ENCODE data around the gene CHPF. TPM values are rescaled to one million over a fixed set of nuclear protein-coding genes. Genes with fewer than 3 reads are reported as not detected.

The CHPF gene
- total and polyA plus RNA-seq, 7 donors: 8.4 to 14.2 (median 12.6) TPM

DNA sequence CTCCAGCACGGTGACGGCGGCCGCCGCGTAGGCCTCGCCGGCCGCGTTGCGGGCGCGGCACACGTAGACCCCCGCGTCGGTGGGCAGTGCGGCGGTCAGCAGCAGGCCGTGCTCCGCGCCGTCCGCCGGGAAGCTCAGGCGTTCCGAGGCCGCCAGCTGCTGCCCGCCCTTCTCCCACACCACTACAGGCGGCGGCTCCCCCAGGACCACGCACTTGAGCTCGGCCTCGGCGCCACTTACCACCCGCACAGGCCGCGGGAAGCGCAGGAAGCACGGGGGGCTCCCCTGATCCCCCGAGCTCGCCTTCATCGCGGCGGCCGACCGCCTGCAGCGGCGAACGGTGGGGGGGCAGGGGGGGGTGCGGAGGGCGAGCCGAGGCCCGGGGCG is 27.3 kb upstream of the CHPF start:
- no peaks in the 10 kb centered on the region for H3K9me3 ChIP-seq
- WGBS, 3 donors: 1% methylated on average over 25 to 55 of the region's 55 CpGs; no CpG with 5 or more reads in 1 of the 3 donors
- no peaks in the 10 kb centered on the region for H3K27me3 ChIP-seq (ENCODE audit: insufficient read depth in 3 of 3, low read length in 2 of 3)
- peak; percentile 9 to 21 (median 18) for ATAC-seq
- TF ChIP-seq, protein P1, sequence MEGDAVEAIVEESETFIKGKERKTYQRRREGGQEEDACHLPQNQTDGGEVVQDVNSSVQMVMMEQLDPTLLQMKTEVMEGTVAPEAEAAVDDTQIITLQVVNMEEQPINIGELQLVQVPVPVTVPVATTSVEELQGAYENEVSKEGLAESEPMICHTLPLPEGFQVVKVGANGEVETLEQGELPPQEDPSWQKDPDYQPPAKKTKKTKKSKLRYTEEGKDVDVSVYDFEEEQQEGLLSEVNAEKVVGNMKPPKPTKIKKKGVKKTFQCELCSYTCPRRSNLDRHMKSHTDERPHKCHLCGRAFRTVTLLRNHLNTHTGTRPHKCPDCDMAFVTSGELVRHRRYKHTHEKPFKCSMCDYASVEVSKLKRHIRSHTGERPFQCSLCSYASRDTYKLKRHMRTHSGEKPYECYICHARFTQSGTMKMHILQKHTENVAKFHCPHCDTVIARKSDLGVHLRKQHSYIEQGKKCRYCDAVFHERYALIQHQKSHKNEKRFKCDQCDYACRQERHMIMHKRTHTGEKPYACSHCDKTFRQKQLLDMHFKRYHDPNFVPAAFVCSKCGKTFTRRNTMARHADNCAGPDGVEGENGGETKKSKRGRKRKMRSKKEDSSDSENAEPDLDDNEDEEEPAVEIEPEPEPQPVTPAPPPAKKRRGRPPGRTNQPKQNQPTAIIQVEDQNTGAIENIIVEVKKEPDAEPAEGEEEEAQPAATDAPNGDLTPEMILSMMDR (IDR thresholded peaks at IDR 0.05): no peak
- intact Hi-C loops (cut with DNase I): no loop called here
- peaks cover 0 to 26% of the 10 kb centered on the region in 2 donors for H3K36me3 ChIP-seq (ENCODE audit: insufficient read depth in 1 of 2, low read depth in 1 of 2)
- peaks cover 9% of the 10 kb centered on the region for H3K4me1 ChIP-seq
- peak overlapping the region; percentile 93 for H3K27ac ChIP-seq
- no peak for DNase-seq
- H3K4me3 ChIP-seq: peak overlapping the region; percentile 81

DNA sequence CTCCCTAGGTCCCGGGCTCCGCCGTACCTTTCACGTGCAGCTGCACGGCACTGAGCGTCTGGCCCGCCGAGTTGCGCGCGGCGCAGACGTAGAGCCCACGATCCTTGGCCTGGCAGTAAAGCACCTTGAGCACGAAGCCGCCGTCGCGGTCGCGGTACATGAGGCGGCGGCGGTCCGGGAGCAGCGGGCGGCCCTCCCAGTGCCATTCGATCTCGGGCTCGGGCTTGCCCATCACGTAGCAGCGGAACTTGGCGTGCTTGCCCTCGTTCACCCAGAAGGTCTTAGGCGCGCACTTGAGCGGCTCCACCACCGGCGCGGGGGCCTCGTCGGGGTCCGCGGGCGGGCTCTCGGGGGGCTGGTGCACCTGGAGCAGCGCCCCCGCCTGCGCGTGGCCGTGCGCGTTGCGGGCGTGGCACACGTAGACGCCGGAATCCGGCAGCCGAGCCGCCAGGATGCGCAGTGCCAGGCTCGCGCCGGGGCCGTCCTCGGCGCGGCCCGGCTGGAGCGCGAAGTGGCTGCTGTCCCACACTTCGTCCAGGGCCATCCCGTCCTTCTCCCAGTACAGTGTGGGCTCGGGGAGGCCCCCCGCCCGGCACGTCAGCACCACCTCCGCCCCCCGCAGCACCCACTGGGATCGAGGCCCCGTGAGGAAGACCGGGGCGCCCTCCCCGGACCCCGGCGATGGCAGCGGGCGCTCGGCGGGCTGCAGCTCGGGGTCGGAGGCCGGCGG is 26.8 kb upstream of the CHPF start:
- peaks cover 9% of the 10 kb centered on the region for H3K4me1 ChIP-seq
- intact Hi-C loops (cut with DNase I): no loop called here
- 8 to 12% (median 9%) methylated on average over 76 to 95 of the region's 95 CpGs for WGBS, 3 donors

DNA sequence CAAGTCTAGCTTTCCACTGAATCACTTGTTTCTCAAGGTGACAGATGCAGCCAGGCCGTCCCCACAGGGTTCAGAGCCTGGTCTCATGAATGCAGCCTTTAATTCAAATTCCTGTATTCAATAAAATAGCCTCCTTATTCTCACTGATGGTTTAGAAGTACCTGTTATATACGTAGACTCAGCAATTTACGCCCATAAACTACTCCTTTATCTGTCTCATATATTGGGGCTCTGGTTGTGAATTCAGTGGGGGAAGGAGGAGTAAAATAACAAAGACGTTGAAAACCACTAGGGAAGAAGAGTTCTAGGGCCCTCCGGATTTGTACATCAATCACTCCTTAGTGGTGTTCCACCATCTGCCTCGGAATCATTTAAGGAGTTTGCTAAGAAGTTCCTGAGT is 26.0 kb upstream of the CHPF start:
- Histone ChIP-seq H3K27me3 (ENCODE audit: insufficient read depth in 3 of 3, low read length in 2 of 3) (no peaks in the 10 kb centered on the region), H3K27ac (peak overlapping the region; percentile 93), H3K4me1 (peaks cover 9% of the 10 kb centered on the region), H3K36me3 (ENCODE audit: insufficient read depth in 1 of 2, low read depth in 1 of 2) (peaks cover 0 to 39% of the 10 kb centered on the region in 2 donors), H3K4me3 (peak overlapping the region; percentile 81), H3K9me3 (no peaks in the 10 kb centered on the region)
- ATAC-seq (no peak), DNase-seq (no peak)
- TF ChIP-seq, protein P1 (IDR thresholded peaks at IDR 0.05): no peak
- intact Hi-C loops (cut with DNase I): loop anchor here in 1 of 2 donors (5.0 kb wide), 1 partner anchor 73 kb away; no protein-coding TSS in a partner anchor
- WGBS, 3 donors: 84 to 92% (median 89%) methylated on average over 6 of the region's 6 CpGs

More for the DNA sequence above, 26.8 kb upstream of the CHPF start:
- Histone ChIP-seq H3K27me3 (ENCODE audit: insufficient read depth in 3 of 3, low read length in 2 of 3) (no peaks in the 10 kb centered on the region), H3K27ac (peak overlapping the region; percentile 93), H3K9me3 (no peaks in the 10 kb centered on the region), H3K36me3 (ENCODE audit: insufficient read depth in 1 of 2, low read depth in 1 of 2) (peaks cover 0 to 32% of the 10 kb centered on the region in 2 donors), H3K4me3 (peak overlapping the region; percentile 81)
- DNase-seq (peak; percentile 51 to 81), ATAC-seq (peak; percentile 48 to 60 (median 56))
- TF ChIP-seq, protein P1 (IDR thresholded peaks at IDR 0.05): no peak

DNA sequence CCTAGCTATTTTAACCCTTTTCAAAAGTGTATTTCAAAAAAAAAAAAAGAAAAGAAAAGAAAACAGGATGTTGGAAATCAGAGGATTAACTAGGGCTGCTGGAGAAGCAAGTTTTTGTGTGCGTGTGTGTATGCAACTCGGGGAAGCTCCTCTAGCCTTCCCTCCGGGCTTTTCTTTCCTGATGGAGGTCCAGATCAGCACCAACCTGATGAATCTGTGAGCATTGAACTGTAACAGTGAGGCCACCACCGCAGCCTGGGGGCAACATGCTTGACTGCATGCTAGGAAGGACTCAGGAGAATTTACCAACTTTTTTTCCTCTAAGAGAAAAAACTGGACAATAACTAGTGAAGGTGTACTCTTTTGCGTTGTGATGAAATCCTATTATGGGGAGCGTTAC is 25.4 kb upstream of the CHPF start:
- no peak overlapping the region for H3K27ac ChIP-seq
- WGBS, 3 donors: 91 to 94% (median 92%) methylated on average over 6 of the region's 6 CpGs

More for the DNA sequence above, 25.4 kb upstream of the CHPF start:
- H3K4me3 ChIP-seq: no peak overlapping the region
- DNase-seq (no peak), ATAC-seq (no peak)
- TF ChIP-seq, protein P1 (IDR thresholded peaks at IDR 0.05): no peak
- H3K9me3 ChIP-seq: no peaks in the 10 kb centered on the region
- intact Hi-C loops (cut with DNase I): loop anchor here in 1 of 2 donors (5.0 kb wide), 1 partner anchor 73 kb away; no protein-coding TSS in a partner anchor
- no peaks in the 10 kb centered on the region for H3K27me3 ChIP-seq (ENCODE audit: insufficient read depth in 3 of 3, low read length in 2 of 3)
- peaks cover 9% of the 10 kb centered on the region for H3K4me1 ChIP-seq
- H3K36me3 ChIP-seq (ENCODE audit: insufficient read depth in 1 of 2, low read depth in 1 of 2): peaks cover 0 to 45% of the 10 kb centered on the region in 2 donors
